Right hindlimb (tissue), 1 donor: Measurements from ENCODE around the gene STX8.

ENCODE experiments used
- DNase-seq: peaks from one replicate; pipeline ENCODE4 v3.0.0-alpha.2; 2018

Gene STX8

DNA sequence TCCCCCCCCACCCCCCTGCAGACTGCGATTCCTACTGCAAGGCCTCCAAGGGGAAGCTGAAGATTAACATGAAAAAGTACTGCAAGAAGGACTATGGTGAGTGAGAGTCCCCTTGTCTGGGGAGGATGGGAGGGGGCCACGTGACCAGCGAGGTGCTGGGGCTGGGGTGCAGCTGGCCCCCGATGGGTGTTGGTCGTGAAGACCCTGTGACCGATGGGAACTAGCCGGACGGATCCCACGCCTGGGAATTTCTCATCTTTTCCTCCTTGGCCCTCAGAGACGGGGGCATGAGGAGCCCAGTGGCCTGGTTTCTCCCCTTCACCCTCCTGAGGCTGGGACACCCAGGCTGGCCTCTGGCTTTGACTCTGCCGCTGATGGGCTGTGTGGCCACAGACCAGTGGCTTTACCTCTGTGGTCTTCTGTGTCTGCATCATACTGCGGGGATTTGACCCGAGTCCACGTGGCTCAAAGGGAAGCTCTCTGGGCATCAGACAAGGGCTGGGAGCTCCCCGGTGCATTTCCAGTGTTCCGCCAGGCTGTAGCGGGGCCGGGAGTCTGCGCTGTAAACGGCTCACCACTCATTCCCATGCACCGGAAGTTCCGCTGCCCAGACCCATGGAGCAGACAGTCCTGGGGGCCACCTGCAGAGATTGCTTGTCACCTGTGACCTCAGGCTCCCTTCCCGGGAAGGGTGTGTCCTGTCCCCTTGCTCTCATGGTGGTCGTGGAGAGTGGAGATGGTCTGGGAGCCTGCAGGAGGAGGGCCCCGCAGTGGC is 354.3 kb downstream of the STX8 start:
- no peak for DNase-seq

- DNase-seq, result no peak
Measured at GRCh38 chr17:9220398-9221146, 355.0 kb downstream of the STX8 start.

DNA sequence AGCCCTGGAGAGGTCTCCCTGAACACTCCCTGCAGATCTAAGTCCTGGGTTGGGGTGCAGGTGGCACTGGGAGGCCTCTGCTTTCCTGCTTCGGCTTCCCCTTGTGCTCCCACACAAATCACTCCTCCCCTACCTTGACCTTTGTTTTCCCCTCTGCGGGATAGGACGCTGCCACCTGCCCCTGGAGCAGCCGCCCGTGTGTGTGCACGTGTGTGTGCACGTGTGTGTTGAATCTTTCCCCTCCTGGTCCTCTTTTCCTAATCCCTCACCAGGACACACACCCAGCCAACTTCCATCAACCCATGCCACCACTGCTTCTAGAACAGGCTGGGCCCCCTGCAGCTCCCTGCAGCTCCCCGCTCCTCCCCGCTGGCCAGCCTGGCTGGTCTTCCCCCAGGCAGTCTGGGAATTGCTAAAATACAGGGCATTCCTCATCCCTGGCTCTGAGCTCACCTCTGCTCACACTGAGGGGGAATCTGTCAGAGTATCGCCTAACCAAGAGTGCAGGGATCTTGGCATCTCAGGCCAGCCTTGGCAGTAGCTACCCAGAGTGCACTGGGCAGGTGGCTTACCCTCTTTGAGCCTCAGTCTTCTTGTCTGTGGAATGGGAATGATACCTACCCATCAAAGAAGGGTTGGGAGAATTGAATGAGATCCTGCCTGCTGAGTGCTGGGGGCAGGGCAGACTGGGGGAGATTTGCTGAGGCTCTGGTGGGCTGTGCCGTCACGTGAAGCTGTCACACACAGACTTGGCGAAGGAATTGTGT is 355.8 kb downstream of the STX8 start:
- no peak for DNase-seq

- DNase-seq, result no peak
Measured at GRCh38 chr17:9218911-9219310, 356.7 kb downstream of the STX8 start.

DNA sequence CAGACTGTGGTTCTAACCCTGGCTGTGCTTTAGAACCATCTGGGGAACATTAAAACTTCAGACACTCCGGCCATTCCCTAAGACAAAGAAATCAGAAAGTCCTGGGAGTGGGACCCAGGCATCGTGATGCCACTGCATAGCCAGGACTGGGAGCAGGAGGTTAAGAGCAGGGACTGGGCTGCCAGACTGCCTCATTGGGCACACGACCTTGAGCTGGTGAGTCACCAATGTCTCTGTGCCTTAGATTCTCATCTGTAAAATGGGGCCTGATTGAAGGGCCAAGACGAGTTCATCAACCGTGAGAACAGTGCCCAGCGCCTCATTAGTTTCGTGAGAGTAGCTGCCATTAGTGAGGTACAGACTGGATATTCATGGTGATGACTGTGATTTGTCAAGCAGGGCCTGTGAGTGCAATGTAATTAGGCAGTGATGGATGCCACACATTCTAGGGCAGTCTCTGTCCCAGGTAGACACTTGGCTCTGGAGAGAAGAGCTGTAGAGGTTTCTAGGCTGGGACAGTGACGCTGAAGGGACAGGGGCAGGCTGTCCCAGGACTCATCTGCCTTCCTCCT is 357.5 kb downstream of the STX8 start:
- DNase-seq, result peak; percentile 12

DNA sequence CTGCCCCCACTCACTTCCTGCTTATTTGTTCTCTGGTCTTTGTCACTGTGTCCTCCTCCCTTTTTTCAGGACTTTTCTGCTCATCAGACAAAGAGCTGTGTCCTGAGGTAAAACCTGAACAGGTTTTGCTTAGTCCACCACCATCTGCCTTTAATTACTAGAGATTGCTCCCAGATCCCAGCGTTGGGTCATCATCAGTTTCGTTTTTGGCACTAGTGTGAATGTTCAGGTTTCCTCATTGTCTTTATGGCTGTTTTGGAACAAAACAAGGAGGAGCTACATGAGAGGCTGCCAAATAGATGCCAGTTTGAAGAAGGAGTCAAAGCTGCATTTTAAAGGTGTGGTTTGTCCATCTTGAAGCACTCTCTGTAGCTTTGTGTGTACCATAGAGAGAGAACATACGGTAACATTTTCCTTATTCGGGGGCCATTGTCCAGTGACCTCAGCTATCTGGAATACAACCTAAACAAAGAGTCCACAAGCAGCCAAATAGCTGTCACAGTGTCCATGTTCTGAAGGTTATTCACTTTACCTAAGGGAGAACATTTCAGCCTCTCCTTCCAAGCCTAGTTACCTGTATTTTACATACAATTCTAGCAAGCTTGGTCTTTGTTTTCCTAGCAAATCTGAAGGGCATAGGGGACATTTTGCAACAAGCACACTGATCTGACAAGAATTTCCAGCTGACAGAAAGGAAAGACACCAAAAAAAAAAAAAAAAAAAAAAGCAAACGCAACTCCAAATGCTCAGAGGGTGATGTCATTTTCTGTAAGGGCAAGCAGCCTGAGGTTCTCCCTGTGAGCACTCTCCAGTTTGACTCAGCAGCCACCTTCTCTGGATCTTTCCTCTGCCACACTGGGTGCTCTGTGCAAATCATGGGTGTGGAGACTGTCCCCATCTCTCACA is 358.2 kb downstream of the STX8 start:
- DNase-seq, result peak; percentile 27

- no peak for DNase-seq
Measured at GRCh38 chr17:9215465-9215864, 360.2 kb downstream of the STX8 start.

DNA sequence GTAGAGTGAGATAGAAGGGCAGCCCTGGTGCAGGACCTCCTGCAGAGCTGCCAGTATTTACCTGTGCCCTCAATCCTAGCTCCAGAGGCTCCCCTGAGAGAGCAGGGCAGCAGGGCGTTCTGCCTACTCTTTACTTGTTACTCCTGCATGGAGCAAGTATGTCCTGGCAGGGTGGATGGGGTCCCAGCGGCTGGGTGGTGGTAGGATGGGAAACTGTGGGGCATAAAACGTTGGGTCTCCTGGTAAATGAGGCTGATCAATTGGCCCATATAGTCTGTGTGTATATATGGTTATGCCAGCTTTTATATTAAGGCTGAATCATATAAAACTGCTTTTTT is 362.3 kb downstream of the STX8 start:
- DNase-seq, result no peak

- no peak for DNase-seq
Measured at GRCh38 chr17:9212376-9213302, 363.0 kb downstream of the STX8 start.

- no peak for DNase-seq
Measured at GRCh38 chr17:9211133-9211765, 364.4 kb downstream of the STX8 start.

GRCh38 chr17:9209781-9210370 is 365.7 kb downstream of the STX8 start:
- DNase-seq, result no peak

DNA sequence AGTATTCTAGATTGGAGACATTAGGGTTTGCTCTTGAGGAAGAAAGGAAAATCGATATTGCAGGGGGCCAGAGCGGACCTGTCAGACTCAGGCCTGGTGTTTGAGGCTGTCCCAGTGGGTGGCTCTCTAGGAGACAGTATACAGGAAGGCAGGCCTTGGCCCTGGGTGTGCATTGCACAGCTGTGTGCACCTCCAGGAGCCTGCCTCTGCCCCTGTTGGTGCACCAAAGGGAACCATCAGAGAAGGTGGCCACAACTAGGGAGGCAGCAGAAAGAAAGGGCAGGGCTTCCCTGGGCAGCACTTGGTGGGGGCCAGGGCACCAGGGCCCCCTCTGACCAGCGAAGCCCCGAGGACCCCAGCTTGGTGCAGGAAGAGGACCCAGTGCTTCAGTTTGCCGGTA is 366.3 kb downstream of the STX8 start:
- no peak for DNase-seq

- DNase-seq, result peak; percentile 11
Measured at GRCh38 chr17:9208381-9209105, 367.1 kb downstream of the STX8 start.

- DNase-seq, result peak; percentile 33
Measured at GRCh38 chr17:9206741-9207332, 368.8 kb downstream of the STX8 start.

DNA sequence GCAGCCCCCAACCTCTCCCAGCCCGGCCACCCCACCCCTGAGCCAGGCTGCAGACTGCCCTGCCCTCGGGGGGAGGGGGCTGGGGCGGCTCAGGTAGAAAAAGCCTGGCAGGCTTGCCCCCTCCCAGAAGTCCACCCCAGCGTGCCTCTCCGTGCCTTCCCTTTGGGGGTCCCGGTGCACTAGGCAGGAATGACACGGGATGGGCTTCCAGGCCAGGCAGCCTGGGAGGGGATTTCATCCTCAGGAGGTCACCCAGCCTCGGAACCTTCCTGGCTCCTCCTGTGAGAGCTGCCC is 369.3 kb downstream of the STX8 start:
- peak; percentile 17 for DNase-seq

GRCh38 chr17:9205520-9206409 is 369.9 kb downstream of the STX8 start:
- DNase-seq, result peak; percentile 18

- DNase-seq, result peak; percentile 4
Measured at GRCh38 chr17:9204637-9205329, 370.8 kb downstream of the STX8 start.
